ENCODE measurements around the gene CTNNA2. TPM values are rescaled to one million over a fixed set of nuclear protein-coding genes. Genes with fewer than 3 reads are reported as not detected.
A peak's percentile ranks its signal among the peaks of the same experiment; 100 is the strongest.

CTNNA2 gene
- total RNA-seq, 1 experiment from 2014 or later: 0.02 TPM

- no peak for DNase-seq (ENCODE audit: low read depth)
Measured at GRCh38 chr2:79980116-79980515, 467.3 kb downstream of the CTNNA2 start.

GRCh38 chr2:79980816-79981215, 468.0 kb downstream of the CTNNA2 start:
- no peak for DNase-seq (ENCODE audit: low read depth)

- no peak for DNase-seq (ENCODE audit: low read depth)
Measured at GRCh38 chr2:79981316-79981715, 468.5 kb downstream of the CTNNA2 start.

GRCh38 chr2:79982445-79982844, 469.6 kb downstream of the CTNNA2 start:
- no peak for DNase-seq (ENCODE audit: low read depth)

GRCh38 chr2:79984476-79984875, 471.6 kb downstream of the CTNNA2 start:
- no peak for DNase-seq (ENCODE audit: low read depth)

- no peak for DNase-seq (ENCODE audit: low read depth)
Measured at GRCh38 chr2:79985145-79985544, 472.3 kb downstream of the CTNNA2 start.

GRCh38 chr2:79985571-79985970, 472.7 kb downstream of the CTNNA2 start:
- DNase-seq (ENCODE audit: low read depth): no peak

- DNase-seq (ENCODE audit: low read depth): peak; percentile 55
Measured at GRCh38 chr2:79993144-79993543, 480.3 kb downstream of the CTNNA2 start.

GRCh38 chr2:79994161-79994560, 481.3 kb downstream of the CTNNA2 start:
- no peak for DNase-seq (ENCODE audit: low read depth)

- no peak for DNase-seq (ENCODE audit: low read depth)
Measured at GRCh38 chr2:79994965-79995364, 482.1 kb downstream of the CTNNA2 start.

- DNase-seq (ENCODE audit: low read depth): no peak
Measured at GRCh38 chr2:79996709-79997108, 483.9 kb downstream of the CTNNA2 start.

- DNase-seq (ENCODE audit: low read depth): no peak
Measured at GRCh38 chr2:80001701-80002101, 488.9 kb downstream of the CTNNA2 start.

- no peak for DNase-seq (ENCODE audit: low read depth)
Measured at GRCh38 chr2:80002112-80002511, 489.3 kb downstream of the CTNNA2 start.

- no peak for DNase-seq (ENCODE audit: low read depth)
Measured at GRCh38 chr2:80002568-80003157, 489.8 kb downstream of the CTNNA2 start.

GRCh38 chr2:80007777-80008503, 495.1 kb downstream of the CTNNA2 start:
- DNase-seq (ENCODE audit: low read depth): no peak

- no peak for DNase-seq (ENCODE audit: low read depth)
Measured at GRCh38 chr2:80008596-80008995, 495.7 kb downstream of the CTNNA2 start.

- DNase-seq (ENCODE audit: low read depth): no peak
Measured at GRCh38 chr2:80009211-80009610, 496.4 kb downstream of the CTNNA2 start.

GRCh38 chr2:80012061-80012460, 499.2 kb downstream of the CTNNA2 start:
- DNase-seq (ENCODE audit: low read depth): no peak

GRCh38 chr2:80014637-80015036, 501.8 kb downstream of the CTNNA2 start:
- no peak for DNase-seq (ENCODE audit: low read depth)

GRCh38 chr2:80016171-80016570, 503.3 kb downstream of the CTNNA2 start:
- DNase-seq (ENCODE audit: low read depth): no peak

GRCh38 chr2:80019571-80020460, 507.0 kb downstream of the CTNNA2 start:
- no peak for DNase-seq (ENCODE audit: low read depth)

GRCh38 chr2:80022018-80022417, 509.2 kb downstream of the CTNNA2 start:
- DNase-seq (ENCODE audit: low read depth): no peak

All from M059J (cell line).